ENCODE measurements around the gene PRDM4. TPM values are rescaled to one million over a fixed set of nuclear protein-coding genes. Genes with fewer than 3 reads are reported as not detected.

PRDM4 gene
- total and polyA plus RNA-seq, 2 of the 13 experiments (the other 11 are each of a cell fraction or from before 2014, with no cell fraction given), result 9.9 to 15.3 TPM

- TF ChIP-seq ZNF577 (CRISPR knock-in tag; IDR thresholded peaks at IDR 0.05; ENCODE audit: borderline replicate concordance, low read depth) (no peak), GTF2F1 (IDR thresholded peaks at IDR 0.05; ENCODE audit: low read length) (no peak), ZNF543 (CRISPR knock-in tag; IDR thresholded peaks at IDR 0.05) (peak; percentile 63; the same call in 1 of the 2 replicates), ZNF546 (CRISPR knock-in tag; conservative IDR thresholded peaks at IDR 0.05) (no peak), MAFG (CRISPR knock-in tag; IDR thresholded peaks at IDR 0.05) (no peak), ZNF430 (CRISPR knock-in tag; IDR thresholded peaks at IDR 0.05) (0 out of 2 replicates have a peak, but pooled peaks have one; percentile 37), MLXIP (CRISPR knock-in tag; IDR thresholded peaks at IDR 0.05; ENCODE audit: borderline replicate concordance) (no peak), ZMYM2 (CRISPR knock-in tag; IDR thresholded peaks at IDR 0.05) (no peak), BATF2 (CRISPR knock-in tag; IDR thresholded peaks at IDR 0.05) (no peak), HMGA1 (CRISPR knock-in tag; conservative IDR thresholded peaks at IDR 0.05) (no peak), ZNF101 (CRISPR knock-in tag; IDR thresholded peaks at IDR 0.05; ENCODE audit: borderline replicate concordance, low read depth) (0 out of 2 replicates have a peak, but pooled peaks have one; percentile 40), NCOA1 (CRISPR knock-in tag; IDR thresholded peaks at IDR 0.05) (0 out of 2 replicates have a peak, but pooled peaks have one; percentile 46), PRDM15 (CRISPR knock-in tag; IDR thresholded peaks at IDR 0.05) (no peak), ZNF33B (CRISPR knock-in tag; IDR thresholded peaks at IDR 0.05) (peak; percentile 44; the same call in 1 of the 2 replicates), FOXA3 (CRISPR knock-in tag; IDR thresholded peaks at IDR 0.05) (peak; percentile 69), RARG (CRISPR knock-in tag; IDR thresholded peaks at IDR 0.05; ENCODE audit: low read depth) (no peak), ZNF740 (CRISPR knock-in tag; IDR thresholded peaks at IDR 0.05) (no peak; the same call in 1 of the 2 replicates), HNF4A (CRISPR knock-in tag; IDR thresholded peaks at IDR 0.05) (peak; percentile 70), CC2D1A (CRISPR knock-in tag; IDR thresholded peaks at IDR 0.05) (0 out of 2 replicates have a peak, but pooled peaks have one; percentile 30), SP5 (CRISPR knock-in tag; IDR thresholded peaks at IDR 0.05; ENCODE audit: borderline replicate concordance, low read depth) (peak; percentile 38; the same call in 1 of the 2 replicates), ZFP62 (CRISPR knock-in tag; IDR thresholded peaks at IDR 0.05) (no peak), ZSCAN29 (CRISPR knock-in tag; conservative IDR thresholded peaks at IDR 0.05) (0 out of 2 replicates have a peak, but pooled peaks have one; percentile 50), ZNF644 (CRISPR knock-in tag; IDR thresholded peaks at IDR 0.05; ENCODE audit: low read depth) (no peak)
These were observed 75.3 kb downstream of the PRDM4 start, which contains the start of gene PWP1 (continued) for GRCh38 chr12:107685360-107686248.
